H1 (cell line): Measurements from ENCODE around the gene DUOX1. TPM values are rescaled to one million over a fixed set of nuclear protein-coding genes. Genes with fewer than 3 reads are reported as not detected.

Source experiments
- ZNF274 ChIP-seq: IDR thresholded peaks from 2 replicates; pipeline ENCODE4 v1.7.0; 2012; ENCODE audit warnings: low read length, borderline replicate concordance; ENCODE audit errors: extremely low read depth
- polyA plus RNA-seq, 7 experiments: library from polyadenylated mRNA; depleted of rRNA in 3 of 7; stranded (reverse) in 5 of 7; unstranded in 2 of 7; fragments of >200 nt in 5 of 7; fragments of 200-250 nt in 2 of 7; gene quantifications; 1 replicate in 5 of 7; 2 replicates in 1 of 7; 4 replicates in 1 of 7; pipeline versions ENCODE4 v1.2.1 to v1.2.3, GENCODE V29; 2011 to 2013; ENCODE audit warnings: missing spikeins in 2 of 7, mixed read lengths in 2 of 7
- total RNA-seq: library from RNA; stranded (reverse); fragmentation: NEBNext Ultra II Directional; extraction: Animal tissue kit (Norgen Biotek cat#: 25700); gene quantifications from 2 replicates; pipeline ENCODE4 v1.2.1, GENCODE V29; 2021

DUOX1 gene
- total and polyA plus RNA-seq, 2 of the 8 experiments (the other 6 are each of a cell fraction or from before 2014, with no cell fraction given) = 0.84 to 1.4 TPM

- TF ChIP-seq ZNF274 = no peak
Measured at GRCh38 chr15:45156744-45157455, 27.1 kb downstream of the DUOX1 start (continued).
